Stomach (tissue), 9 donors: Measurements from ENCODE around the gene EEF2. TPM values are rescaled to one million over a fixed set of nuclear protein-coding genes. Genes with fewer than 3 reads are reported as not detected.

Experiments used
- DNase-seq, 2 donors: peaks; one replicate each; pipeline versions ENCODE4 v3.0.0 to v3.0.0-alpha.2; 2013 to 2019
- H3K27ac ChIP-seq, 5 donors: fragments of 200-600 bp in 4 of 5; sonication (generic) in 4 of 5; one replicate each; pipeline ENCODE4 v1.5.1; 2013 to 2019; ENCODE audit warnings: mild to moderate bottlenecking in 1 of 5, moderate library complexity in 1 of 5
- H3K27me3 ChIP-seq, 3 donors: fragments of 200-600 bp; sonication (generic); one replicate each; pipeline ENCODE4 v1.5.1; 2017 to 2019; ENCODE audit warnings: mixed run types in 1 of 3
- H3K36me3 ChIP-seq, 4 donors: fragments of 200-600 bp; sonication (generic); 1 replicate in 3 of 4; 2 replicates in 1 of 4; pipeline ENCODE4 v1.5.1; 2016 to 2019
- H3K4me1 ChIP-seq, 4 donors: fragments of 200-600 bp; sonication (generic); one replicate each; pipeline ENCODE4 v1.5.1; 2016 to 2019
- H3K4me3 ChIP-seq, 4 donors: fragments of 200-600 bp; sonication (generic) in 3 of 4; one replicate each; pipeline ENCODE4 v1.5.1; 2016 to 2019; ENCODE audit warnings: mild to moderate bottlenecking in 1 of 4
- H3K9me3 ChIP-seq, 4 donors: fragments of 200-600 bp; sonication (generic); one replicate each; pipeline ENCODE4 v1.5.1; 2016 to 2019
- EP300 ChIP-seq: sonication (generic); formaldehyde crosslinking; IDR thresholded peaks from one replicate; pipeline ENCODE4 v1.6.1; 2017; ENCODE audit warnings: antibody characterized with exemption
- POLR2A ChIP-seq, 4 donors: fragments of 450-650 bp; IDR thresholded peaks; one replicate each; pipeline ENCODE4 v1.6.1; 2016; ENCODE audit warnings: antibody characterized with exemption in 4 of 4, control low read depth in 2 of 4, mild to moderate bottlenecking in 1 of 4, moderate library complexity in 1 of 4
- POLR2AphosphoS5 ChIP-seq, 3 donors: sonication (generic); formaldehyde crosslinking; IDR thresholded peaks; one replicate each; pipeline ENCODE4 v1.6.1; 2016; ENCODE audit warnings: antibody characterized with exemption in 3 of 3
- WGBS, 5 donors: extraction: QIAGEN DNeasy Blood & Tissue Kit in 3 of 5; methylation state at CpG; one replicate each; pipeline versions ENCODE4 v1.1.5 to v1.1.7; 2013 to 2018; 5-methylcytosine and 5-hydroxymethylcytosine counted together
- intact Hi-C: fragments of 100-400 bp; cut with DNase I; formaldehyde crosslinking; loops from one replicate; pipeline ENCODE4 v1.15.1; 2023; ENCODE audit warnings: low total_unique reads
- polyA plus RNA-seq, 3 donors: library from polyadenylated mRNA; stranded (reverse); fragments of 200-250 nt; gene quantifications; one replicate each; pipeline ENCODE4 v1.2.3, GENCODE V29; 2013
- total RNA-seq, 5 donors: library from RNA; depleted of rRNA; stranded (reverse); fragments of >200 nt; gene quantifications; one replicate each; pipeline versions ENCODE4 v1.1.0 to v1.2.3, GENCODE V29; 2014 to 2016
- TF ChIP-seq, protein P1 (sequence below), 7 experiments: fragments of 450-650 bp in 4 of 7; fragments of 200-600 bp in 3 of 7; sonication (generic) in 3 of 7; IDR thresholded peaks; one replicate each; pipeline ENCODE4 v1.5.1; 2016 to 2019; ENCODE audit warnings: antibody characterized with exemption in 7 of 7, control low read depth in 2 of 7, mild to moderate bottlenecking in 1 of 7
- donor health status: healthy with polysubstance abuse.
- donor health status: Bipolar disorder and iron deficiency.
- donor health status: healthy.

EEF2 gene
- total and polyA plus RNA-seq, 8 donors, result 667 to 1,656 (median 1,276) TPM

DNA sequence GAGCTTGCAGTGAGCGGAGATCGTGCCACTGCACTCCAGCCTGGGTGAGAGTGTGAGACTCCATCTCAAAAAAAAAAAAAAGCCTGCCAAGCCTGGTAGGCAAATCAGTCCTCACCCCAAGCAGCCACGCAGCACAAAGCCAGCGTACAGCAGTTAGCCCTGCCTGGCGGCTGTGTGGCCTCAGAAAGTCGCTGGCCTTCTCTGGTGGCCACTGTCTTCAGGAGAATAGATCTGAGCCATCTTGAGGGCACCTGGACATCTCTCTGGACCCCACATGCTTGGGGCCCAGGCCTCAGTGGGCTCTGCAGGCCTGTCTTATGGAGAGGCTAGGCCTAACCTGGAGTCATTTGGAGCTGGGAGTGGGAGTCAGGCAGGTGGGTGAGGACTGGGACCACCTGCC lies 45.3 kb upstream of the EEF2 start:
- intact Hi-C loops, result no loop called here
- Histone ChIP-seq H3K36me3 (peaks cover 39 to 99% (median 97%) of the 10 kb centered on the region in 4 donors), H3K27ac (no peak overlapping the region), H3K4me3 (no peak overlapping the region), H3K9me3 (no peaks in the 10 kb centered on the region), H3K4me1 (no peaks in the 10 kb centered on the region), H3K27me3 (no peaks in the 10 kb centered on the region)
- WGBS, 5 donors, result 94 to 98% (median 97%) methylated on average over 4 to 6 of the region's 6 CpGs
- TF ChIP-seq POLR2AphosphoS5 (IDR thresholded peaks at IDR 0.05) (no peak), EP300 (no peak), POLR2A (IDR thresholded peaks at IDR 0.05) (no peak)
- TF ChIP-seq, protein P1, sequence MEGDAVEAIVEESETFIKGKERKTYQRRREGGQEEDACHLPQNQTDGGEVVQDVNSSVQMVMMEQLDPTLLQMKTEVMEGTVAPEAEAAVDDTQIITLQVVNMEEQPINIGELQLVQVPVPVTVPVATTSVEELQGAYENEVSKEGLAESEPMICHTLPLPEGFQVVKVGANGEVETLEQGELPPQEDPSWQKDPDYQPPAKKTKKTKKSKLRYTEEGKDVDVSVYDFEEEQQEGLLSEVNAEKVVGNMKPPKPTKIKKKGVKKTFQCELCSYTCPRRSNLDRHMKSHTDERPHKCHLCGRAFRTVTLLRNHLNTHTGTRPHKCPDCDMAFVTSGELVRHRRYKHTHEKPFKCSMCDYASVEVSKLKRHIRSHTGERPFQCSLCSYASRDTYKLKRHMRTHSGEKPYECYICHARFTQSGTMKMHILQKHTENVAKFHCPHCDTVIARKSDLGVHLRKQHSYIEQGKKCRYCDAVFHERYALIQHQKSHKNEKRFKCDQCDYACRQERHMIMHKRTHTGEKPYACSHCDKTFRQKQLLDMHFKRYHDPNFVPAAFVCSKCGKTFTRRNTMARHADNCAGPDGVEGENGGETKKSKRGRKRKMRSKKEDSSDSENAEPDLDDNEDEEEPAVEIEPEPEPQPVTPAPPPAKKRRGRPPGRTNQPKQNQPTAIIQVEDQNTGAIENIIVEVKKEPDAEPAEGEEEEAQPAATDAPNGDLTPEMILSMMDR (IDR thresholded peaks at IDR 0.05), result no peak
- DNase-seq, result no peak

DNA sequence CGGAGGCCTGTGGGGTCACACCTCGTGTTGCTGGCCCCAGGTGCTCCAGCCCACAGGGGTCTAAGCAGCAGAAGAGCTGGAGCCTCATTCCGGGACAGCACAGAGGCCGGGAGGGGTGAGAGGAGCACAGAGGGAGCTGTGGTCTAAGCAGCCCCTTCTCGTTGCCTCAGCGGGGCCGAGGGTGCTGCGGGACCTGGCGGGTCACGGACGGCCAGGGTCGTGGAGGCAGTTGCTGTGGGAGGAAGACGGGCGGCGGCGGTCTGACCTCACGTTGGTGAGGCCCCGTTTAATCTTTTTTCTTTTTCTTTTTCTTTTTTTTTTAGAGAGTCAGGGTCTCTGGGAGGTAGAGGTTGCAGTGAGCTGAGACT lies 44.0 kb upstream of the EEF2 start:
- DNase-seq, result no peak
- intact Hi-C loops, result no loop called here
- no peak overlapping the region for H3K27ac ChIP-seq
- 89 to 94% (median 93%) methylated on average over 16 to 18 of the region's 18 CpGs for WGBS, 5 donors
- peaks cover 41 to 98% (median 97%) of the 10 kb centered on the region in 4 donors for H3K36me3 ChIP-seq
- H3K4me3 ChIP-seq, result no peak overlapping the region
- H3K27me3 ChIP-seq, result no peaks in the 10 kb centered on the region
- no peaks in the 10 kb centered on the region for H3K4me1 ChIP-seq
- no peak for TF ChIP-seq EP300
- TF ChIP-seq POLR2A (IDR thresholded peaks at IDR 0.05), result no peak
- H3K9me3 ChIP-seq, result no peaks in the 10 kb centered on the region

DNA sequence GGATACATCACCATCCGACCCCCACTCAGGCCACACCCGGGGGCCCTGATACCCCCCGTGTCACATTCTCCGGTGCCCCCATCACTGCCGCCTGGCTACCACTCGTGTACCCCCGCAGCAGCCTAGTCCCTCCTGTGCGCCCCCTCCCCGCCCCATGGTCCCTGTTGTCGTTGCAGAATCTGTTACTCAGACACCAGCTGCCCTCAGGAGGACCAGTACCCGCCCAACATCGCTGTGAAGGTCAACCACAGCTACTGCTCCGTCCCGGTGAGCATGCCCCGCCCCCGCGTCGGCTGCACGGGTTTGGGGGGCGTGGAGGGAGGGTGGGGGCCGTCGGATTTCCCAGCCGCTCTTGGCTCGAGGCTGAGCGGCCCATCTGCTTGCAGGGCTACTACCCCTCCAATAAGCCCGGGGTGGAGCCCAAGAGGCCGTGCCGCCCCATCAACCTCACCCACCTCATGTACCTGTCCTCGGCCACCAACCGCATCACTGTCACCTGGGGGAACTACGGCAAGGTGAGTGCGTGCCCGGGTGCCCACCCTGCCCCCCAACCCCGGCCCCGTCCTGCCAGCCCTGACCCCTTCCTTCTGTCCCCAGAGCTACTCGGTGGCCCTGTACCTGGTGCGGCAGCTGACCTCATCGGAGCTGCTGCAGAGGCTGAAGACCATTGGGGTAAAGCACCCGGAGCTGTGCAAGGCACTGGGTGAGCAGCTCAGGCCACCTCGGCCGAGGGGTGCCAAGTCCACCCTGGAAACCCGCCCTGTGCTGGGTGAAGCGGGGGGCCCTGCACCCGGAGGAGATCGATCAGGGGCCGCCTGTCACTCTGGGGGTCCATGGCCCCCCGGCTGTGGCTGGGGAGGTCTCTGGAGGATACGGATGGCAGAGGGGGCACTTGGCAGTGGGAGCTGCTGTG lies 43.3 kb upstream of the EEF2 start:
- TF ChIP-seq, protein P1 (IDR thresholded peaks at IDR 0.05), result no peak
- TF ChIP-seq POLR2A (IDR thresholded peaks at IDR 0.05) (no peak), EP300 (no peak), POLR2AphosphoS5 (IDR thresholded peaks at IDR 0.05) (no peak)
- peaks cover 39 to 98% (median 97%) of the 10 kb centered on the region in 4 donors for H3K36me3 ChIP-seq
- WGBS, 5 donors, result 90 to 93% (median 91%) methylated on average over 26 to 48 of the region's 48 CpGs
- intact Hi-C loops, result no loop called here
- no peak for DNase-seq
- peaks cover 0 to 5% (median 0%) of the 10 kb centered on the region in 4 donors for H3K4me1 ChIP-seq
- no peaks in the 10 kb centered on the region for H3K9me3 ChIP-seq
- H3K4me3 ChIP-seq, result no peak overlapping the region
- no peaks in the 10 kb centered on the region for H3K27me3 ChIP-seq
- H3K27ac ChIP-seq, result no peak overlapping the region

DNA sequence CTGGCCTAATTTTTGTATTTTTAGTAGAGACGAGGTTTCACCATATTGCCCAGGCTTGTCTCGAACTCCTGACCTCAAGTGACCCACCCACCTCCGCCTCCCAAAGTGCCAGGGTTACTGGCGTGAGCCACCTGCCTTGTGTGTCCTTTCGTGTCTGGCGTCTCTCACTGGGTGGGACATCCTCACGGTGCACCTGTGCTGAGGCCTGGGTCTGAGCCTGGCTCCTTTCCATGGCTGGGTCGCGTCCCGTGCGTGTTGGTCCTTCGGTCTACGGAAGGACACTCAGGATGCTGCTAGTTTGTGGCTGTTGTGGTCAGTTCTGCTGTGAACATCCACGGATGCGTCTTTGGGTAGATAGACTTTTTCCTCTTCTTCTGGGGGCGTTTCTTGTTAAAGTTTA lies 41.9 kb upstream of the EEF2 start:
- peaks cover 30 to 89% (median 88%) of the 10 kb centered on the region in 4 donors for H3K36me3 ChIP-seq

More for the DNA sequence above, 41.9 kb upstream of the EEF2 start:
- no peak overlapping the region for H3K27ac ChIP-seq
- 88 to 94% (median 91%) methylated on average over 16 of the region's 16 CpGs for WGBS, 5 donors
- H3K27me3 ChIP-seq, result no peaks in the 10 kb centered on the region
- intact Hi-C loops, result no loop called here
- H3K4me3 ChIP-seq, result no peak overlapping the region
- H3K4me1 ChIP-seq, result peaks cover 0 to 10% (median 0%) of the 10 kb centered on the region in 4 donors
- TF ChIP-seq POLR2AphosphoS5 (IDR thresholded peaks at IDR 0.05) (no peak), EP300 (no peak), POLR2A (IDR thresholded peaks at IDR 0.05) (no peak)
- TF ChIP-seq, protein P1 (IDR thresholded peaks at IDR 0.05), result no peak
- no peak for DNase-seq
- no peaks in the 10 kb centered on the region for H3K9me3 ChIP-seq
